HG03565 (cell line): ENCODE results near the gene DUSP8.

ENCODE experiments used
- ATAC-seq: cut with Tn5 transposase; IDR thresholded peaks from one replicate; pipeline ENCODE4 v1.9.1; 2021; ENCODE audit warnings: mild to moderate bottlenecking, moderate library complexity; ENCODE audit not compliant: unreplicated experiment

The DUSP8 gene

GRCh38 chr11:1567052-1567720 lies 4.9 kb downstream of the DUSP8 start:
- no peak for ATAC-seq

- ATAC-seq, result no peak
Observed at GRCh38 chr11:1566381-1567051, 5.6 kb downstream of the DUSP8 start.

- no peak for ATAC-seq
Observed at GRCh38 chr11:1565904-1566247, 6.2 kb downstream of the DUSP8 start.

GRCh38 chr11:1565173-1565903 lies 6.7 kb downstream of the DUSP8 start:
- no peak for ATAC-seq

- no peak for ATAC-seq
Observed at GRCh38 chr11:1564535-1565172, 7.4 kb downstream of the DUSP8 start.

- ATAC-seq, result no peak
Observed at GRCh38 chr11:1563697-1564534, 8.2 kb downstream of the DUSP8 start.

- no peak for ATAC-seq
Observed at GRCh38 chr11:1563149-1563638, 8.9 kb downstream of the DUSP8 start.

GRCh38 chr11:1562469-1563148 lies 9.5 kb downstream of the DUSP8 start:
- no peak for ATAC-seq

- ATAC-seq, result no peak
Observed at GRCh38 chr11:1561955-1562354, 10.1 kb downstream of the DUSP8 start.

GRCh38 chr11:1561266-1561665 lies 10.8 kb downstream of the DUSP8 start:
- no peak for ATAC-seq

- no peak for ATAC-seq
Observed at GRCh38 chr11:1560649-1561251, 11.3 kb downstream of the DUSP8 start.

GRCh38 chr11:1560002-1560648 lies 11.9 kb downstream of the DUSP8 start:
- ATAC-seq, result no peak

- no peak for ATAC-seq
Observed at GRCh38 chr11:1559111-1559951, 12.7 kb downstream of the DUSP8 start.

- no peak for ATAC-seq
Observed at GRCh38 chr11:1558775-1559110, 13.3 kb downstream of the DUSP8 start.

- ATAC-seq, result no peak
Observed at GRCh38 chr11:1557904-1558774, 13.9 kb downstream of the DUSP8 start.

- no peak for ATAC-seq
Observed at GRCh38 chr11:1557051-1557884, 14.8 kb downstream of the DUSP8 start.
